Neural progenitor cell (in vitro differentiated cells): ENCODE results near the gene SMTN. TPM values are rescaled to one million over a fixed set of nuclear protein-coding genes. Genes with fewer than 3 reads are reported as not detected.

Source experiments
- DNase-seq: peaks from one replicate; pipeline ENCODE4 v3.0.0-alpha.2; 2016; ENCODE audit warnings: low spot score
- H2AFZ ChIP-seq: fragments of 200-600 bp; sonication (generic); replicated peaks from 2 replicates; pipeline ENCODE4 v1.6.1; 2016; ENCODE audit warnings: antibody characterized with exemption
- H3F3A ChIP-seq: fragments of 200-600 bp; sonication (generic); 2 replicates; pipeline ENCODE4 v1.6.1; 2016; ENCODE audit warnings: antibody characterized with exemption, low read depth
- H3K27ac ChIP-seq: fragments of 200-600 bp; sonication (generic); 2 replicates; pipeline ENCODE4 v1.5.1; 2016; ENCODE audit warnings: mild to moderate bottlenecking
- H3K27me3 ChIP-seq: fragments of 200-600 bp; sonication (generic); 2 replicates; pipeline ENCODE4 v1.6.1; 2016; ENCODE audit warnings: mild to moderate bottlenecking, moderate library complexity
- H3K36me3 ChIP-seq: fragments of 200-600 bp; sonication (generic); 2 replicates; pipeline ENCODE4 v1.5.1; 2016
- H3K4me1 ChIP-seq: fragments of 200-600 bp; sonication (generic); 2 replicates; pipeline ENCODE4 v1.6.1; 2016; ENCODE audit warnings: mixed run types
- H3K4me2 ChIP-seq: fragments of 200-600 bp; sonication (generic); 2 replicates; pipeline ENCODE4 v1.6.1; 2016
- H3K4me3 ChIP-seq: fragments of 200-600 bp; sonication (generic); 2 replicates; pipeline ENCODE4 v1.5.1; 2016
- H3K79me2 ChIP-seq: fragments of 200-600 bp; sonication (generic); 2 replicates; pipeline ENCODE4 v1.6.1; 2016; ENCODE audit warnings: low read depth
- H3K9ac ChIP-seq: fragments of 200-600 bp; sonication (generic); 2 replicates; pipeline ENCODE4 v1.6.1; 2016
- H3K9me3 ChIP-seq: fragments of 200-600 bp; sonication (generic); 2 replicates; pipeline ENCODE4 v1.5.1; 2016; ENCODE audit warnings: low read depth
- H4K20me1 ChIP-seq: fragments of 200-600 bp; sonication (generic); 2 replicates; pipeline ENCODE4 v1.6.1; 2016; ENCODE audit warnings: low read depth
- H3K27ac Mint-ChIP-seq: 3 replicates; pipeline ENCODE4 v1.8.0; 2021; ENCODE audit warnings: mixed read lengths
- H3K27me3 Mint-ChIP-seq: 2 replicates; pipeline ENCODE4 v1.8.0; 2022; ENCODE audit warnings: low read depth, mild to moderate bottlenecking, inconsistent platforms, moderate library complexity, mixed read lengths; ENCODE audit not compliant: insufficient read depth
- H3K36me3 Mint-ChIP-seq: 3 replicates; pipeline ENCODE4 v1.8.0; 2021; ENCODE audit warnings: mixed read lengths
- H3K4me1 Mint-ChIP-seq: 3 replicates; pipeline ENCODE4 v1.8.0; 2021; ENCODE audit warnings: mixed read lengths
- H3K4me3 Mint-ChIP-seq: 3 replicates; pipeline ENCODE4 v1.8.0; 2021; ENCODE audit warnings: mild to moderate bottlenecking, moderate library complexity, mixed read lengths
- H3K9me3 Mint-ChIP-seq: 3 replicates; pipeline ENCODE4 v1.8.0; 2020; ENCODE audit warnings: mixed read lengths
- CTCF ChIP-seq: fragments of 200-600 bp; sonication (generic); IDR thresholded peaks from 2 replicates; pipeline ENCODE4 v1.5.1; 2017; ENCODE audit warnings: antibody characterized with exemption, mild to moderate bottlenecking
- EZH2 ChIP-seq: fragments of 200-600 bp; sonication (generic); IDR thresholded peaks from 2 replicates; pipeline ENCODE4 v1.6.1; 2017; ENCODE audit warnings: antibody characterized with exemption, mild to moderate bottlenecking, moderate library complexity
- EZH2phosphoT487 ChIP-seq: fragments of 200-600 bp; sonication (generic); IDR thresholded peaks from 2 replicates; pipeline ENCODE4 v1.6.1; 2017; ENCODE audit warnings: antibody characterized with exemption
- total RNA-seq: library from RNA; depleted of rRNA; stranded (reverse); fragments of >200 nt; gene quantifications from 2 replicates; pipeline ENCODE4 v1.2.3, GENCODE V29; 2015; ENCODE audit warnings: low replicate concordance

Gene SMTN
- total RNA-seq, 1 donor from 2014 or later = 14.1 TPM

GRCh38 chr22:31126869-31127175 lies 45.7 kb downstream of the SMTN start:
- no peaks in the 10 kb centered on the region for H3K9me3 ChIP-seq
- H4K20me1 ChIP-seq = no peaks in the 10 kb centered on the region
- Mint-ChIP-seq H3K27me3 (no peaks in the 10 kb centered on the region), H3K27ac (no peak overlapping the region), H3K4me1 (peaks cover 9% of the 10 kb centered on the region), H3K36me3 (no peaks in the 10 kb centered on the region), H3K9me3 (no peaks in the 10 kb centered on the region), H3K4me3 (no peak overlapping the region)
- no peak overlapping the region for H3K4me2 ChIP-seq
- H3K36me3 ChIP-seq = no peaks in the 10 kb centered on the region
- H3K4me1 ChIP-seq = peaks cover 3% of the 10 kb centered on the region
- H2AFZ ChIP-seq = no peak overlapping the region
- H3K79me2 ChIP-seq = no peaks in the 10 kb centered on the region
- H3K4me3 ChIP-seq = no peak overlapping the region
- no peak overlapping the region for H3K9ac ChIP-seq
- no peak overlapping the region for H3K27ac ChIP-seq
- TF ChIP-seq CTCF (no peak), EZH2phosphoT487 (no peak), EZH2 (no peak)
- H3F3A ChIP-seq = no peaks in the 10 kb centered on the region
- no peak for DNase-seq
- no peaks in the 10 kb centered on the region for H3K27me3 ChIP-seq

GRCh38 chr22:31127181-31127772 lies 46.2 kb downstream of the SMTN start:
- no peak for DNase-seq
- no peak overlapping the region for H3K4me2 ChIP-seq
- H3K27ac Mint-ChIP-seq = no peak overlapping the region
- no peak overlapping the region for H3K27ac ChIP-seq
- no peak overlapping the region for H3K4me3 ChIP-seq
- H3F3A ChIP-seq = no peaks in the 10 kb centered on the region
- no peaks in the 10 kb centered on the region for H4K20me1 ChIP-seq
- H3K4me1 Mint-ChIP-seq = peaks cover 7% of the 10 kb centered on the region
- no peak overlapping the region for H3K9ac ChIP-seq
- no peaks in the 10 kb centered on the region for H3K9me3 Mint-ChIP-seq
- H3K79me2 ChIP-seq = no peaks in the 10 kb centered on the region
- H3K4me3 Mint-ChIP-seq = no peak overlapping the region
- no peaks in the 10 kb centered on the region for H3K36me3 ChIP-seq
- no peaks in the 10 kb centered on the region for H3K9me3 ChIP-seq
- peaks cover 3% of the 10 kb centered on the region for H3K4me1 ChIP-seq
- no peak overlapping the region for H2AFZ ChIP-seq
- TF ChIP-seq EZH2 (no peak), EZH2phosphoT487 (no peak), CTCF (no peak)
- no peaks in the 10 kb centered on the region for H3K36me3 Mint-ChIP-seq
- H3K27me3 ChIP-seq = no peaks in the 10 kb centered on the region
- no peaks in the 10 kb centered on the region for H3K27me3 Mint-ChIP-seq

GRCh38 chr22:31128156-31128555 lies 47.0 kb downstream of the SMTN start:
- H3F3A ChIP-seq = no peaks in the 10 kb centered on the region
- TF ChIP-seq EZH2 = no peak
- no peak for TF ChIP-seq EZH2phosphoT487
- TF ChIP-seq CTCF = no peak
- H3K9me3 ChIP-seq = no peaks in the 10 kb centered on the region
- no peak overlapping the region for H3K9ac ChIP-seq
- DNase-seq = no peak
- no peaks in the 10 kb centered on the region for H3K79me2 ChIP-seq
- Mint-ChIP-seq H3K36me3 (no peaks in the 10 kb centered on the region), H3K9me3 (no peaks in the 10 kb centered on the region), H3K27me3 (no peaks in the 10 kb centered on the region), H3K4me3 (no peak overlapping the region), H3K4me1 (peaks cover 4% of the 10 kb centered on the region), H3K27ac (no peak overlapping the region)
- no peak overlapping the region for H2AFZ ChIP-seq
- H3K4me3 ChIP-seq = no peak overlapping the region
- no peaks in the 10 kb centered on the region for H3K27me3 ChIP-seq
- no peak overlapping the region for H3K4me2 ChIP-seq
- no peaks in the 10 kb centered on the region for H3K4me1 ChIP-seq
- no peaks in the 10 kb centered on the region for H3K36me3 ChIP-seq
- no peaks in the 10 kb centered on the region for H4K20me1 ChIP-seq
- no peak overlapping the region for H3K27ac ChIP-seq
